Measurements from ENCODE around the gene SMAD1.
"Not testable (repeated sequence)": the region's sequence is repeated elsewhere in the genome, so short reads cannot be mapped to it uniquely, and the experiment has no call there.

Gene SMAD1

GRCh38 chr4:145528601-145529000, 46.9 kb downstream of the SMAD1 start:
- DNase-seq (ENCODE audit: low spot score): no peak

- no peak for DNase-seq (ENCODE audit: low spot score)
Observed at GRCh38 chr4:145530189-145530588, 48.5 kb downstream of the SMAD1 start.

- no peak for DNase-seq (ENCODE audit: low spot score)
Observed at GRCh38 chr4:145530662-145531061, 49.0 kb downstream of the SMAD1 start.

- no peak for DNase-seq (ENCODE audit: low spot score)
Observed at GRCh38 chr4:145531223-145531622, 49.6 kb downstream of the SMAD1 start.

GRCh38 chr4:145531859-145532258, 50.2 kb downstream of the SMAD1 start:
- DNase-seq (ENCODE audit: low spot score): no peak

GRCh38 chr4:145533001-145533400, 51.3 kb downstream of the SMAD1 start:
- no peak for DNase-seq (ENCODE audit: low spot score)

- DNase-seq (ENCODE audit: low spot score): not testable (repeated sequence)
Observed at GRCh38 chr4:145533415-145533814, 51.8 kb downstream of the SMAD1 start.

GRCh38 chr4:145533961-145534360, 52.3 kb downstream of the SMAD1 start:
- no peak for DNase-seq (ENCODE audit: low spot score)

GRCh38 chr4:145535202-145535601, 53.5 kb downstream of the SMAD1 start:
- no peak for DNase-seq (ENCODE audit: low spot score)

- DNase-seq (ENCODE audit: low spot score): no peak
Observed at GRCh38 chr4:145536044-145536443, 54.4 kb downstream of the SMAD1 start.

- DNase-seq (ENCODE audit: low spot score): no peak
Observed at GRCh38 chr4:145538596-145538995, 56.9 kb downstream of the SMAD1 start.

- DNase-seq (ENCODE audit: low spot score): no peak
Observed at GRCh38 chr4:145539671-145540070, 58.0 kb downstream of the SMAD1 start.

GRCh38 chr4:145540235-145540634, 58.6 kb downstream of the SMAD1 start:
- DNase-seq (ENCODE audit: low spot score): no peak

- no peak for DNase-seq (ENCODE audit: low spot score)
Observed at GRCh38 chr4:145541346-145541745, 59.7 kb downstream of the SMAD1 start.

GRCh38 chr4:145545031-145545430, 63.4 kb downstream of the SMAD1 start:
- no peak for DNase-seq (ENCODE audit: low spot score)

- no peak for DNase-seq (ENCODE audit: low spot score)
Observed at GRCh38 chr4:145545538-145546174, 64.0 kb downstream of the SMAD1 start.

GRCh38 chr4:145546175-145546915, 64.7 kb downstream of the SMAD1 start:
- DNase-seq (ENCODE audit: low spot score): no peak

- no peak for DNase-seq (ENCODE audit: low spot score)
Observed at GRCh38 chr4:145551660-145552059, 70.0 kb downstream of the SMAD1 start.

GRCh38 chr4:145552181-145552822, 70.6 kb downstream of the SMAD1 start:
- no peak for DNase-seq (ENCODE audit: low spot score)

GRCh38 chr4:145553375-145553774, 71.7 kb downstream of the SMAD1 start:
- no peak for DNase-seq (ENCODE audit: low spot score)

GRCh38 chr4:145554691-145555090, 73.0 kb downstream of the SMAD1 start:
- DNase-seq (ENCODE audit: low spot score): no peak

- peak; percentile 30 for DNase-seq (ENCODE audit: low spot score)
Observed at GRCh38 chr4:145557720-145558119, 76.1 kb downstream of the SMAD1 start.

- DNase-seq (ENCODE audit: low spot score): no peak
Observed at GRCh38 chr4:145563293-145563985, 81.8 kb downstream of the SMAD1 start.
